H7 (cell line): ENCODE measurements around the gene NCKAP1. TPM values are rescaled to one million over a fixed set of nuclear protein-coding genes. Genes with fewer than 3 reads are reported as not detected.
"Not testable (repeated sequence)": the region's sequence is repeated elsewhere in the genome, so short reads cannot be mapped to it uniquely, and the experiment has no call there.

ENCODE experiments used
- DNase-seq: peaks from one replicate; pipeline ENCODE4 v3.0.0; 2012
- H3K27me3 ChIP-seq: 2 replicates; pipeline ENCODE4 v1.6.0; 2011; ENCODE audit warnings: mild to moderate bottlenecking, low read length; ENCODE audit not compliant: control insufficient read depth, insufficient read depth
- H3K36me3 ChIP-seq: replicated peaks from 2 replicates; pipeline ENCODE4 v1.5.1; 2011; ENCODE audit warnings: low read length; ENCODE audit not compliant: control insufficient read depth, insufficient read depth
- H3K4me3 ChIP-seq: 2 replicates; pipeline ENCODE4 v1.5.1; 2011; ENCODE audit warnings: low read depth, mild to moderate bottlenecking, control low read depth, low read length, moderate library complexity; ENCODE audit not compliant: insufficient read depth
- total RNA-seq: library from RNA; depleted of rRNA; stranded (reverse); fragments of >200 nt; shearing (Covaris generic); gene quantifications from 2 replicates; pipeline ENCODE4 v1.2.3, GENCODE V29; 2014

Gene NCKAP1
- total RNA-seq, 1 experiment from 2014 or later, result 135 TPM

- Histone ChIP-seq H3K36me3 (peaks cover 1% of the 10 kb centered on the region), H3K27me3 (no peaks in the 10 kb centered on the region), H3K4me3 (no peak overlapping the region)
- no peak for DNase-seq
Observed at GRCh38 chr2:182999348-183000028, 38.8 kb downstream of the NCKAP1 start.

- Histone ChIP-seq H3K36me3 (peaks cover 3% of the 10 kb centered on the region), H3K4me3 (no peak overlapping the region), H3K27me3 (no peaks in the 10 kb centered on the region)
- no peak for DNase-seq
Observed at GRCh38 chr2:182994228-182994912, 43.9 kb downstream of the NCKAP1 start.

DNA sequence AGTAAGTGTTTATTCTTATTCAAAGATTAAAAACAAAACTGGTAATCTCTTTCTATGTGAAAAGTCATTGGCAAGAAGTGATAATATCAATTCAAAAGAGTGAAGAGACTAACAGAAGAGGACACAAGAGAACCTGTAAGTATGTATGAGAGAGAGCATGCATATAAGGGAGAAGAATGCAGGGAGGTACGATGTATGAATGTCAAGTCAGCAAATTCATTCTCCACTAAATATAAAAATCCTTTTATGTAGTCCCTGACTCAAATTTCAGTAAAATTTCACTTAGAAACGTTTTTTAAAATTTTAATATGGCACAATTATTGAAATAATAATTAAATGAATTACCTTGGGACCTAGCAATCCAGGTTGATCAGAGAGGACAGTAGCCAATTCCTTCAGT, 55.3 kb downstream of the NCKAP1 start:
- Histone ChIP-seq H3K36me3 (peaks cover 12% of the 10 kb centered on the region), H3K4me3 (no peak overlapping the region), H3K27me3 (no peaks in the 10 kb centered on the region)
- no peak for DNase-seq

DNA sequence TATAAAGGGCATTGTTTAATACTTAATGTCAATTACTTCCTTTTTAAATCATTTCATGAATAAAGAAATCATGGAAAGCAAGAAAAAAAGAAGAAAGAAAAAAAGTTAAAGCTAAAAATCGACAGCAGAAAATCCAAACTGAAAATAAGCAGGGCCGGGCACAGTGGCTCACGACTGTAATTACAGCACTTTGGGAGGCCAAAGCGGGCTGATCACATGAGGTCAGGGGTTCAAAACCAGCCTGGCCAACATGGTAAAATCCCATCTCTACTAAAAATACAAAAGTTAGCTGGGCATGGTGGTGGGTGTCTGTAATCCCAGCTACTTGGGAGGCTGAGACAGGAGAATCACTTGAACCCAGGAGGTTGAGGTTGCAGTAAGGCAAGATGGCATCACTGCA, 56.8 kb downstream of the NCKAP1 start:
- not testable (repeated sequence) for H3K27me3 ChIP-seq, H3K4me3 ChIP-seq, DNase-seq
- H3K36me3 ChIP-seq, result peaks cover 17% of the 10 kb centered on the region

DNA sequence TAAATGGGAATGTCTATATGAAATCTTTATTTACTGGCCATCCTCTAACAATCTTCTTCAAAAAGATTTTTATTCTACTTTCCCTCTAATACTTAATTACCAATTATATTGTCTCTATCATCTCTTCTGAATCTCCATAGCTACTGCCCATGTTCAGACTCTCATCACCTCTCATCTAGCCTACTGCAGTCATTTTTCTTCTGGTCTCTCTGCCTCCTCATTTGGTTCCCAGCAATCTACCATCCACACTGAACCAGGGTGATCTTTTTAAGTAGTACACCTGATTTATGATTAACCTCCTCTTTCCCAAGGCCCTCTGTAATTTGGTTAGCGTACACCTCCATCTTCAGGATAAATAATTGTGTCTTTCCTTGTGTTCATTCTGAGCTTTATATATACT, 57.6 kb downstream of the NCKAP1 start:
- Histone ChIP-seq H3K4me3 (no peak overlapping the region), H3K36me3 (peaks cover 19% of the 10 kb centered on the region)
- DNase-seq, result no peak

GRCh38 chr2:182980115-182980514, 58.1 kb downstream of the NCKAP1 start:
- H3K27me3 ChIP-seq, result no peaks in the 10 kb centered on the region
- no peak overlapping the region for H3K4me3 ChIP-seq
- H3K36me3 ChIP-seq, result peaks cover 18% of the 10 kb centered on the region
- peak; percentile 17 for DNase-seq

More for the DNA sequence above, 57.6 kb downstream of the NCKAP1 start:
- no peaks in the 10 kb centered on the region for H3K27me3 ChIP-seq

DNA sequence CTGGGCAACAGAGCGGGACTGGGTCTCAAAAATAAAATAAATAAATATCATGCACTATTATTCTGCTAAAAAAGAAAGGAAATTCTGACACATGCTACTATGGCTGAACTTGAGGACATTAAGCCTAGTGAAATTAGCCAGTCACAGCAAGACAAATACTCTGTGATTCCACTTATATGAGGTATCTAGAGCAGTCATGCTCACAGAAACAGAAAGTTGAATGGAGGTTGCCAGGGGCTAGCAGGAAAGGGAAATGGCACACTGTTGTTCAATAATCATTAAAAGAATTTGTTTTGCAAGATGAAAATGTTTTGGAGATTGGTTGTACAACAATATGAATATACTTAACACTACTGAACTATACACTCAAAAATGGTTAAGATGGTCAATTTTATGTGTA, 60.8 kb downstream of the NCKAP1 start:
- H3K27me3 ChIP-seq, result no peaks in the 10 kb centered on the region
- H3K36me3 ChIP-seq, result peaks cover 15% of the 10 kb centered on the region
- H3K4me3 ChIP-seq, result no peak overlapping the region
- DNase-seq, result no peak

DNA sequence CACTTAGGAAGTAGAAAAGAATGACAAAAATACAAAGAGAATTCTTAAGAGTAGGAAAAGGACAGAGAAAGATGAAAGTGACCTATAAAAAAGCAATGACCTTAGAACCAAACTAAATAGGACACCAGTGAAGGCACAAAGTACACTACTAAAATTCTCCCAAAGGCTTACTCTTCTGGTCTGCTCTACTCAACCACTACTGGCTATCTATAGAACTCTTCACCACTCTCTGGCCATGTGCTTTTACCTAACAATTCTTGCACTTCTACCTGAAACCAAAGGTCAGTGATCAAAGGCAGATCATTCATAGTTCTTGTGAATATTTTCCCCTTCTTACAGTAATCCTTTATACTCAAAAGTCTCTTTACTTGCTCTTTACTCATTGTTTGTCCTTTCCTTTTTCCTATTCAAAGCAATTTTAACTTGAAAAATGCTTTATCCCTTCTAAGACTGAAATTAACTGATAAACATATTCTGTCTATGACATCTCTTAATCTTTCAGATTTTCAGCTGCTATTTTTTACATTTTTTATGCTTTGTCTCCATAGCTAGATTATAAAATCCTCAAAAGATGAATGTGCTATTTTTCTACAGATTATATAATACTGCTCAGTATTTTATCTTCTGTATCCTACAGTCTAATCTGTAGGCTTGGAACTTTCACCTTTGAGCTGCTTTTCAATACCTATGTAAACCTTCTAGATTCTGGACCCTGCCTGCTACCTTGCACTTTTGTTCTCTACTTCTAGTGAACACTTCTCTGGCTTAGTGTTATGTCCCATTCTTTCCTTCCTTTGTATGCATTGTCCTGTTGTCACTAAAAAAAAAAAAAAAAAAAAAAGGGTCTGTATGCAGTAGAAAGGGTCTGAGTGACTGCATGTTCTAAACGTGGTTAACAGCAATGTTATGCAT, 64.6 kb downstream of the NCKAP1 start:
- H3K4me3 ChIP-seq, result no peak overlapping the region
- peaks cover 12% of the 10 kb centered on the region for H3K36me3 ChIP-seq
- DNase-seq, result no peak

DNA sequence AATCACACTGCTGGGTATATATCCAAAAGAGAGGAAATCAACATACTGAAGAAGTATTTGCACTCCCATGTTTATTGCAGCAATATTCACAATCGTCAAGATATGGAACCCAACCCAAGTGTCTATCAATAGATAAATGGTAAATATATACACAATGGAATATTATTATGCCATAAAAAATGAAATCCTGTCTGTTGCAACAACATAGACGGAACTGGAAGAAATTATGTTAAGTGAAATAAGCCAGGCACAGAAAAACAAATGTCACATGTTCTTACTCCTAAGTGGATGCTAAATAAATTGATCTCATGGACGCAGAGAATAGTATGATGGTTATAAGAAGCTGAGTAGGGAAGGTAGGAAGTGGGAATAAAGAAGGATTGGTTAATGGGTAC, 65.7 kb downstream of the NCKAP1 start:
- H3K36me3 ChIP-seq, result peaks cover 8% of the 10 kb centered on the region
- no peak for DNase-seq
- no peaks in the 10 kb centered on the region for H3K27me3 ChIP-seq
- H3K4me3 ChIP-seq, result no peak overlapping the region

More for the DNA sequence above, 64.6 kb downstream of the NCKAP1 start:
- no peaks in the 10 kb centered on the region for H3K27me3 ChIP-seq

DNA sequence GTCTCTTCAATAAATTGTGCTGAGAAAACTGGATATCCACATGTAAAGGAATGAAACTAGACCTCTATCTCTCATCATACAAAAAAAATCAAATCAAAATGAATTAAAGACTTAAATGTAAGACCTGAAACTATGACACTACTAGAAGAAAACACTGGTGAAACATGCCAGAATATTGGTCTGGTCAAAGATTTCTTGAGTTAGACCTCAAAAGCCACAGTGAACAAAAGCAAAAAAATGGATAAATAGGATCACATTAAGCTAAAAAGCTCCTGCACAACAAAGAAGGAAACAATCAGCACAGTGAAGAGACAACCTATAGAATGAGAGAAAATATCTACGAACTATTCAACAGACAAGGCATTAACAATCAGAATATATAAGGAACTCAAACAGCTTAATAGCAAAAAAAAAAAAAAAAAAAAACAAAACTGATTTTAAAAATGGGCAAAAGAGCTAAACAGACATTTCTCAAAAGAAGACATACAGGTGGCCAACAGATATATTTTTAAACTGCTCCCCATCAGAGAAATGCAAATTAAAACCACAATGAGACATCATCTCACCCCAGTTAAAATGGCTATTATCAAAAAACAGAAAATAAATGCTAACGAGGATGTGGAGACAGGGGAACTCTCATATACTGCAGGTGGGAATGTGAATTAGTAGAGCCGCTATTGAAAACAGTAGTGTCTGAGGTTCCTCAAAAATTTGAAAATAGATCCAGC, 66.3 kb downstream of the NCKAP1 start:
- Histone ChIP-seq H3K27me3 (no peaks in the 10 kb centered on the region), H3K36me3 (peaks cover 6% of the 10 kb centered on the region), H3K4me3 (no peak overlapping the region)
- no peak for DNase-seq

- Histone ChIP-seq H3K36me3 (peaks cover 4% of the 10 kb centered on the region), H3K4me3 (no peak overlapping the region), H3K27me3 (no peaks in the 10 kb centered on the region)
- no peak for DNase-seq
Observed at GRCh38 chr2:182970486-182970885, 67.8 kb downstream of the NCKAP1 start.

- no peak for DNase-seq
- Histone ChIP-seq H3K4me3 (no peak overlapping the region), H3K27me3 (no peaks in the 10 kb centered on the region), H3K36me3 (peaks cover 7% of the 10 kb centered on the region)
Observed at GRCh38 chr2:182968493-182968892, 69.8 kb downstream of the NCKAP1 start.

DNA sequence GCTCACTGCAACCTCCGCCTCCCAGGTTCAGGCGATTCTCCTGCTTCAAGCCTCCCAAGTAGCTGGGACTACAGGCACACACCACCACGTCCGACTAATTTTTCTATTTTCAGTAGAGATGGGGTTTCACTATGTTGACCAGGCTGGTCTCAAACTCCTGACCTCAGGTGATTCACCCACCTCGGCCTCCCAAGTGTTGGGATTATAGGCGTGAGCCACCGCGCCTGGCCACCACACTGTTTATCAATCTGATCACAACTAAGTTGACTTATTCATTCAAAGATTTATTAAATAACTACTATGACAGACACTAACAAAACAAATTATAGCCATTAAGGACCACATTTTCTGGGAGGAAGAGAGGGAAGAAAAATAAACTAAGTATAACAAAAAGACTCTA, 71.9 kb downstream of the NCKAP1 start:
- H3K36me3 ChIP-seq, H3K27me3 ChIP-seq, H3K4me3 ChIP-seq, DNase-seq: not testable (repeated sequence)

DNA sequence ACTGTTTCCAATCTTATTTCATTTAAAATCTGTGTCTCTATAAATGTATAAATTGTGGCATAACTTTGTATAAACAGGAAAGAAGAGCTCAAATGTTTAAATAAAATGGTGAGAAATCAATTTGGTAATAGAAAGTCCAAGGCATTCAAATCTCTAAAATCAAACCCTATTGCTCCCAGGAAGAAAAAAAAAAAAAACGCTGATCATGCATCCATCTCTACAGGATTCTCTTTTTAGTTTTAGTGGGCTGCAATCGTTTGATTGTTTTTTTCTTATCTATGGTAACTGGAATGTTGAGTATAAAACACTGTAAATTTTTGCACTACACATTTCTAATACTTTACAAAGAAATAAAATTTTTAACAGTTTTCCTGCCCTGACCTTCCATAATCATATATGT, 75.6 kb downstream of the NCKAP1 start:
- no peaks in the 10 kb centered on the region for H3K27me3 ChIP-seq
- peaks cover 4% of the 10 kb centered on the region for H3K36me3 ChIP-seq
- no peak overlapping the region for H3K4me3 ChIP-seq
- DNase-seq, result no peak
